Peyer's patch (tissue), 4 donors: ENCODE data around the gene ABL1. TPM values are rescaled to one million over a fixed set of nuclear protein-coding genes. Genes with fewer than 3 reads are reported as not detected.
"Not testable (repeated sequence)": the region's sequence is repeated elsewhere in the genome, so short reads cannot be mapped to it uniquely, and the experiment has no call there.

Experiments used
- DNase-seq, 3 donors: peaks; one replicate each; pipeline ENCODE4 v3.0.0-alpha.2; 2017 to 2019
- H3K27ac ChIP-seq, 4 donors: fragments of 200-600 bp; sonication (generic); one replicate each; pipeline ENCODE4 v1.5.1; 2016 to 2019
- H3K27me3 ChIP-seq, 2 donors: fragments of 200-600 bp; sonication (generic); one replicate each; pipeline ENCODE4 v1.5.1; 2019
- H3K36me3 ChIP-seq, 3 donors: fragments of 200-600 bp; sonication (generic); one replicate each; pipeline ENCODE4 v1.5.1; 2016 to 2019
- H3K4me1 ChIP-seq, 4 donors: fragments of 200-600 bp; sonication (generic); one replicate each; pipeline ENCODE4 v1.5.1; 2016 to 2019
- H3K4me3 ChIP-seq, 4 donors: fragments of 200-600 bp; sonication (generic); 1 replicate in 3 of 4; 2 replicates in 1 of 4; pipeline ENCODE4 v1.5.1; 2016 to 2019; ENCODE audit warnings: mild to moderate bottlenecking in 1 of 4
- H3K9me3 ChIP-seq, 4 donors: fragments of 200-600 bp; sonication (generic); one replicate each; pipeline ENCODE4 v1.5.1; 2016 to 2019; ENCODE audit warnings: mild to moderate bottlenecking in 1 of 4
- POLR2A ChIP-seq, 2 donors: fragments of 450-650 bp; IDR thresholded peaks; one replicate each; pipeline ENCODE4 v1.5.1; 2017; ENCODE audit warnings: antibody characterized with exemption in 2 of 2, mild to moderate bottlenecking in 2 of 2, moderate library complexity in 2 of 2
- total RNA-seq, 4 donors: library from RNA; depleted of rRNA; stranded (reverse); fragments of >200 nt; gene quantifications; one replicate each; pipeline ENCODE4 v1.1.0, GENCODE V29; 2016
- TF ChIP-seq, protein P1 (sequence below), 6 experiments: fragments of 450-650 bp in 4 of 6; fragments of 200-600 bp in 2 of 6; sonication (generic) in 1 of 6; IDR thresholded peaks; one replicate each; pipeline ENCODE4 v1.5.1; 2017 to 2019; ENCODE audit warnings: antibody characterized with exemption in 6 of 6, mild to moderate bottlenecking in 3 of 6, moderate library complexity in 1 of 6

The ABL1 gene
- total RNA-seq, 4 donors from 2014 or later = 43.6 to 85.8 (median 67.4) TPM

DNA sequence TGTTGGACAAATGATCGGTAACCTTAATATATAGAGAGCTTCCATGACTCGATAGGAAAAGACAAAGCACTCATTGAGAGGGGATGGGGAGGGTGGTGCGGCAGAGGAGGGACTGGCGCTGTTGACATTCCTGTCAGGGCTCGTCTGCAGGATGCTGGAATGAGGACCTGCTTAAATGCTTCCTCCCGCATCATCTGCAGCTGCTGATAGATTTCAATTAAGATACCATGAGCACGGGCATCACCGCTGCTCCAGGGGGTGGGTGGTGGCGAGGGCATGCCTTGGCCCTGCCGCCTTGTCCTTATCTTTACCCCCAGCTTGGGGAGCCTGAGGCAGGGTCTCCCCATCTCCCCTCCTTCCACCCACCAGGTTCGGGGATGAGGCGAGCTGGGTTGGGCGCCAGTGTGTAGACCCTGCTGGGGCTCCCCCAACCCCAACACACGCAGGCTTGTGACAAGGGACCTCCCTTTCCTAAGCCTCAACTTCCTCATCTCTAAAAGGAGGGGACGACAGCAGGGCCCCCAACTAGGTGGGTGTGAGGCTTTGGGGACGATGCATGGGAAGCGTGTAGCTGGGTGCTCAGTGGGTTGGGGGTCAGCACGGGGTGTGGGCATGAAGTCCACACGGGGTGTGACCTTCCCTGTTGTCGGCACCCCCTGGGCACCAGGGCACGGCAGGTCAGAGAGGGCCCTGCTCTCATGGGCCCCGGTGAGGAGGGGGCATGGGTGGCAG is 73.3 kb downstream of the ABL1 start:
- Histone ChIP-seq H3K27me3 (no peaks in the 10 kb centered on the region), H3K4me3 (no peak overlapping the region), H3K4me1 (no peaks in the 10 kb centered on the region), H3K9me3 (no peaks in the 10 kb centered on the region), H3K27ac (no peak overlapping the region), H3K36me3 (no peaks in the 10 kb centered on the region)
- DNase-seq = no peak
- TF ChIP-seq, protein P1, sequence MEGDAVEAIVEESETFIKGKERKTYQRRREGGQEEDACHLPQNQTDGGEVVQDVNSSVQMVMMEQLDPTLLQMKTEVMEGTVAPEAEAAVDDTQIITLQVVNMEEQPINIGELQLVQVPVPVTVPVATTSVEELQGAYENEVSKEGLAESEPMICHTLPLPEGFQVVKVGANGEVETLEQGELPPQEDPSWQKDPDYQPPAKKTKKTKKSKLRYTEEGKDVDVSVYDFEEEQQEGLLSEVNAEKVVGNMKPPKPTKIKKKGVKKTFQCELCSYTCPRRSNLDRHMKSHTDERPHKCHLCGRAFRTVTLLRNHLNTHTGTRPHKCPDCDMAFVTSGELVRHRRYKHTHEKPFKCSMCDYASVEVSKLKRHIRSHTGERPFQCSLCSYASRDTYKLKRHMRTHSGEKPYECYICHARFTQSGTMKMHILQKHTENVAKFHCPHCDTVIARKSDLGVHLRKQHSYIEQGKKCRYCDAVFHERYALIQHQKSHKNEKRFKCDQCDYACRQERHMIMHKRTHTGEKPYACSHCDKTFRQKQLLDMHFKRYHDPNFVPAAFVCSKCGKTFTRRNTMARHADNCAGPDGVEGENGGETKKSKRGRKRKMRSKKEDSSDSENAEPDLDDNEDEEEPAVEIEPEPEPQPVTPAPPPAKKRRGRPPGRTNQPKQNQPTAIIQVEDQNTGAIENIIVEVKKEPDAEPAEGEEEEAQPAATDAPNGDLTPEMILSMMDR (IDR thresholded peaks at IDR 0.05) = no peak
- TF ChIP-seq POLR2A (IDR thresholded peaks at IDR 0.05) = no peak

DNA sequence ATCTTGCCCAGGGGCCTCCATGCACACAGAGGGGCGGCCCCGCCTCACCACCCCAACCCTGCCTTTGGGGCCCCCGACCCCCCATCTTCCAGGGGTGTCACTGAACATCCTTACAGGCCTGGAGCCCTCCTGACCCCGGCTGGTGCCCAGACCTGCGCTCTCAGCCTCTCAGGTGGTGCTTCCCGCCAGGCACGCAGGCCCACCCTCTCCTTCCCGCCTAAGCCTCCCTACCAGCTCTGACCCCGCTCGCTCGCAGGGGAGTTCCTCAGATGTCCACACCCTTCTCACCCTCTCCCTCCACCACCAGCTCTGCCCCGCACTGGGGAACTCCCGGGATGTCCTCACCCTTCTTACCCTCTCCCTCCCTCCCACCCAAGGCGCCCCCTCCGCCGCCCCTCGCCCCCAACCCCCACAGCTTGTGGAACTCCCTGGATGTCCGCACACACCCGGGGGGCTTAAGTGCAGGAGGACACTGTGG is 73.9 kb downstream of the ABL1 start:
- Histone ChIP-seq H3K27ac (no peak overlapping the region), H3K4me1 (no peaks in the 10 kb centered on the region), H3K9me3 (no peaks in the 10 kb centered on the region), H3K4me3 (no peak overlapping the region), H3K36me3 (no peaks in the 10 kb centered on the region), H3K27me3 (no peaks in the 10 kb centered on the region)
- TF ChIP-seq, protein P1 (IDR thresholded peaks at IDR 0.05) = no peak
- no peak for TF ChIP-seq POLR2A (IDR thresholded peaks at IDR 0.05)
- DNase-seq = no peak

DNA sequence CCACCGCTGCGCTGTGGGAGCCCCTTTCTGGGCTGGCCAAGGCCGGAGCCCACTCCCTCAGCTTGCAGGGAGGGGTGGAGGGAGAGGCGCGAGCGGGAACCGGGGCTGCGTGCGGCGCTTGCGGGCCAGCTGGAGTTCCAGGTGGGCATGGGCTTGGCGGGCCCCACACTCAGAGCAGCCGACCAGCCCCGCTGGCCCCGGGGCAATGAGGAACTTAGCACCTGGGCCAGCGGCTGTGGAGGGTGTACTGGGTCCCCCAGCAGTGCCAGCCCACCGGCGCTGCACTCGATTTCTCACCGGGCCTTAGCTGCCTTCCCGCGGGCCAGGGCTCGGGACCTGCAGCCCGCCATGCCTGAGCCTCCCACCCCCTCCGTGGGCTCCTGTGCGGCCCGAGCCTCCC is 75.0 kb downstream of the ABL1 start:
- H3K27me3 ChIP-seq, H3K9me3 ChIP-seq, H3K4me1 ChIP-seq, DNase-seq, H3K27ac ChIP-seq, H3K36me3 ChIP-seq, H3K4me3 ChIP-seq: not testable (repeated sequence)

DNA sequence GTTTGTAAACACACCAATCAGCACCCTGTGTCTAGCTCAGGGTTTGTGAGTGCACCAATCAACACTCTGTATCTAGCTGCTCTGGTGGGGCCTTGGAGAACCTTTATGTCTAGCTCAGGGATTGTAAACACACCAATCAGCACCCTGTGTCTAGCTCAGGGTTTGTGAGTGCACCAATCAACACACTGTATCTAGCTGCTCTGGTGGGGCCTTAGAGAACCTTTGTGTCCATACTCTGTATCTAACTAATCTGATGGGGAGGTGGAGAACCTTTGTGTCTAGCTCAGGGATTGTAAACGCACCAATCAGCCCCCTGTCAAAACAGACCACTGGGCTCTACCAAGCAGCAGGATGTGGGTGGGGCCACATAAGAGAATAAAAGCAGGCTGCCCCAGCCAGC is 75.6 kb downstream of the ABL1 start:
- not testable (repeated sequence) for H3K9me3 ChIP-seq, H3K4me1 ChIP-seq, H3K27ac ChIP-seq, DNase-seq, H3K27me3 ChIP-seq, H3K4me3 ChIP-seq, H3K36me3 ChIP-seq

DNA sequence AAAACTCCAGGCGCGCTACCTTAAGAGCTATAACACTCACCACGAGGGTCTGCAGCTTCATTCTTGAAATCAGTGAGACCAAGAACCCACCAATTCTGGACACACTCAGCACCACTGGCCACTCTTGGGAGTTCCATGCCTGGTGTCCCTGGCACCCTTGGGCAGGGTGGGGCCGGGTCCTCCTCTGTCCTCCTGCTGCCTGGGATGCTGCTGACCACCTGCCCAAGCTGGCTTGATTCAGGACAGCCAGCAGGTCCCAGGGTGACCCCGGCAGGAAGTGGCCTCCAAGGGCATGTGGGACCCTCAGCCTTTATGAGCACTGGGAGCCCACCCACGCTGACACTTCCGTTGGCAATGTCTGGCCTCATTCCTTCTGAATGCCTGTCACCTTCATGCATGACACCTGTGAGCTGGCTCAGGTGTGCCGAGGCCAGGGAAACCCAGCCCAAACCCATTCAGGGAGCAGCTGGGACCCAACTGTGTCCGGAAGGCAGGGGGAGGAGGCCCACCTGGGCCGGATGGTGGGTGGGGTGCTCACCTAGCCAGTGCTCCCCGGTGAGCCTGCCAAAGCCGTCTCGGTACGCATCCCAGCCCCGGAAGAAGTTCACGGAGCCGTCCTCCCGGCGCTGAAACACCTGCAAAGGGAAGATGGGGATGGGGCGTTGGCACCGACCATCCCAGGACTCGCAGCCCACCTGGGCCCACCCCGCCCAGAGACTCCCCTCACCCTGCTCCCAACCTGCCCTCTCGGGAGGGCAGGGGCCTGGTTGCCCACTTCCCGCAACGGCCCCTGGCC is 76.4 kb downstream of the ABL1 start:
- no peaks in the 10 kb centered on the region for H3K36me3 ChIP-seq
- H3K4me1 ChIP-seq = no peaks in the 10 kb centered on the region
- no peak overlapping the region for H3K4me3 ChIP-seq
- no peak for TF ChIP-seq POLR2A (IDR thresholded peaks at IDR 0.05)
- no peaks in the 10 kb centered on the region for H3K9me3 ChIP-seq
- DNase-seq = no peak
- no peaks in the 10 kb centered on the region for H3K27me3 ChIP-seq
- H3K27ac ChIP-seq = no peak overlapping the region

DNA sequence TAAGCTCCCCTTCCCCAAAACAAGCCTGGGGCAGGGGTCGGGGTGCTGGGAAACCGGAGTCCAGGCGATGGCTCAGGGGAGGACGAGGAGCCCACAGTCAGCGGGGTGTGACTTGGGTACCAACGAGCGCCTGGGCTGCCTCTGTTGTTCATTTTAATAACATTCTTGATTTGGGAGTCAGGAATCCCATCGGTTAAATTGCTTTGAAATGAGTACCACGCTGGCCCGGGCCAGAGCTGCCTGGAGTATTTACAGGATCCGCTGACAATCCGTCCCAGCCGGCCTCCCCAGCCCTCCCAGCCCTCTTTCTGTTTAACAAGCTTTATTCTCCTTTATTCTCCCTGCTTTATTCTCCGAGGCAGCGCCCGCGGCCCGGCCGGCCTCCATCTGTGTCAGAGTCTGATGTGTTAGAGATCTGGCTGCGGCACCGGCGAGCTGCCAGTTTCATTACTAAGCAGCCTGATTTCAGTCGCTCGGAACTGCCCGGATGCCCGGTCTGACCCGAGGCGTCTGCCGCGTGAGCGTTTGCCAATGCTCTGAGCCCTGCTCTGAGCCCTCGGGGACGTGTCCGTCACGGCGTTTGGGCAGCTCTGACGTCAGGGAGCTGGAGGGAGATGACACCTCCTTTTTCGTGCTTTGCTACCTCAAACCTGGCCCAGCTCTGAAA is 78.0 kb downstream of the ABL1 start:
- H3K36me3 ChIP-seq = no peaks in the 10 kb centered on the region
- TF ChIP-seq POLR2A (IDR thresholded peaks at IDR 0.05) = no peak
- TF ChIP-seq, protein P1 (IDR thresholded peaks at IDR 0.05) = no peak
- DNase-seq = no peak
- no peaks in the 10 kb centered on the region for H3K4me1 ChIP-seq
- no peaks in the 10 kb centered on the region for H3K27me3 ChIP-seq
- no peak overlapping the region for H3K4me3 ChIP-seq
- H3K9me3 ChIP-seq = no peaks in the 10 kb centered on the region
- no peak overlapping the region for H3K27ac ChIP-seq
